Measurements from ENCODE around the gene TOR4A.

DNA sequence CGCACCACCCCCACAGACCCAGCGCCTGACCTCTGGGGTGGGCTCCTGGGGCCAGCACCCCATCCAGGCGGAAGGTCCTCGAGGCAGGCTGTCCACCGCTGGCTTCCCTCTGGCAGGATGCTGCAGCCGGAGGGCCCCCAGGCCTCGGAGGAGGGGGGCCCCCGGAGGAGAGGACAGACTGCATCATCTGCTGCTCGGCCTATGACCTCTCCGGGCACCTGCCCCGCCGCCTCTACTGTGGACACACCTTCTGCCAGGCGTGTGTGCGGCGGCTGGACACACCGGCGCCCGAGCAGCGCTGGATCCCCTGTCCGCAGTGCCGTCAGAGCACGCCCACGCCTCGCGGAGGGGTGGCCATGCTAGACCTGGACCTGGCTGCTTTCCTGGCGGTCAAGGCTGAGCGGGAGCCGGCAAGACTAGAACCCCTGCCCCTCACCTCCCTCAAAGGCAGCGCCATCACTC, 49.0 kb upstream of the TOR4A start:
- TF ChIP-seq GATA2 (IDR thresholded peaks at IDR 0.05; ENCODE audit: low read depth, low read length): no peak
- TF ChIP-seq GATA3 (IDR thresholded peaks at IDR 0.05; ENCODE audit: low read depth, low read length): no peak

Data from SH-SY5Y (cell line).